HL-60/S4 (cell line): Measurements from ENCODE around the gene POLN.

Source experiments
- in situ Hi-C: fragments of 300-500 bp; cut with MboI; formaldehyde crosslinking; loops from 2 replicates; pipeline ENCODE4 v1.14.3; 2022; ENCODE audit warnings: low sequenced_read_pairs

POLN gene

GRCh38 chr4:2264481-2265041 is 22.6 kb upstream of the POLN start:
- in situ Hi-C loops = no loop called here

DNA sequence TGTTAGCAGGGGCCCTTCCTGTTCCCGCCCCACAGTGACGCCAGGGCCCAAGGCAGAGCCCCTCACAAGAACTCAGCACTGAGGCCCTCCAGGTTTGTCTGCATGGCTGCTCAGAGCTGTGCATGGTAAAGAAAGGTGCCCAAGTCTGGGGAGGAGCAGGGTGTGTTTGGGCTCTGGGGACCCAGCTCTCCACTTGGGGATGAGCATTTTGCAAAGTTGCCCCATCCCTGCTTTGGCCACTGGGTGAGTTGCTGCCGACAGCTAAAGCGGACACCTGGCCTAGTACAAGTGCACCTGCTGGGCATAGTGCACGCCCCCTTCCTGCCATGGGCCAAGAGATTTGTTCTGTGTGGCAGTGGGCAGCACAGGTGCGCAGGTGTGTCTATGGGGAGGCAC is 22.0 kb upstream of the POLN start:
- in situ Hi-C loops = no loop called here

GRCh38 chr4:2262944-2263250 is 21.0 kb upstream of the POLN start:
- in situ Hi-C loops = no loop called here

DNA sequence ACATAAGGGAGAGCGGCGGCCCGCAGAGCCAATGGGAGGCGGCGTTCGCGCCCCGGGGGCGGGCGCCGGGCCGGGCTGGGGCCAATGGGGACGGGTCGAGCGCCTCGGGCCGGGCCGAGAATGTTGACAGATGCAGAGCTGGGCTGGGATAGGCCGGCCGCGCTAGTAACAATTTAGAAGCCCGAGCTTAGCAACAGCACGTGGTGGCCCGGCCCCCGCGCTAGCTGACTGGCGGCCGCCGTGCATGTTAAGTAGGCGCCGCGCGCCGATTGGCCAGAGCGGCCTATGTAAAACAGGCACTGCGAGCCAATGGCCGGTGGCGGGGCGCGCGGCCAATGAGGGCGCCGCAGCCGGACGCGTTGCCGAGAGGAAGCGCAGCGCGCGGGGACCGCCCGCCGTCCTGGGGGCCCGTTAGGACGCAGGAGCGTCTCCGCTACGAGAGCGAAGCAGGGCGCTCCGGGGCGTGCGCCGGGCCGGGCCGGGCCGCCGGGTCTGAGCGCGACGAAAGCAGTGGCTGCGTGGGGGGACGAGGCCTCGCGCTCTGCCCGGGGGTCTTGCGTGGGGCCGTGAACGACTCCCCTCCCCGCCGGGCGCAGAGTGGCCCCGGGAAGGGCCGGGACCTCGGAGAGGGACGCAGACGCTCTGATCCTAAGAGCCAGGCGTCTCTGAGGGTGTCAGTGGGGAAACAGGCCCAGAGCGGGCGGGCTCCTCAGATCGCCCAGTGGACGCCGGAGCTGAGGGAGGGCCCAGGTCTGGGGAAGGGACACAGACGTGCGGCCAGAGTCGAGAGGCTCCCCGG is 20.4 kb upstream of the POLN start:
- in situ Hi-C loops = no loop called here

- in situ Hi-C loops = no loop called here
Observed at GRCh38 chr4:2261853-2262144, 19.9 kb upstream of the POLN start, which contains the start of gene MXD4. Gene MXD4, minus strand, starts transcription at chr4:2262109. Its CDS starts 129 bp downstream, at chr4:2261980.

GRCh38 chr4:2261110-2261852 is 19.4 kb upstream of the POLN start:
- in situ Hi-C loops = no loop called here

- in situ Hi-C loops = no loop called here
Observed at GRCh38 chr4:2260344-2261109, 18.6 kb upstream of the POLN start.

- in situ Hi-C loops = no loop called here
Observed at GRCh38 chr4:2259541-2260343, 17.8 kb upstream of the POLN start.

DNA sequence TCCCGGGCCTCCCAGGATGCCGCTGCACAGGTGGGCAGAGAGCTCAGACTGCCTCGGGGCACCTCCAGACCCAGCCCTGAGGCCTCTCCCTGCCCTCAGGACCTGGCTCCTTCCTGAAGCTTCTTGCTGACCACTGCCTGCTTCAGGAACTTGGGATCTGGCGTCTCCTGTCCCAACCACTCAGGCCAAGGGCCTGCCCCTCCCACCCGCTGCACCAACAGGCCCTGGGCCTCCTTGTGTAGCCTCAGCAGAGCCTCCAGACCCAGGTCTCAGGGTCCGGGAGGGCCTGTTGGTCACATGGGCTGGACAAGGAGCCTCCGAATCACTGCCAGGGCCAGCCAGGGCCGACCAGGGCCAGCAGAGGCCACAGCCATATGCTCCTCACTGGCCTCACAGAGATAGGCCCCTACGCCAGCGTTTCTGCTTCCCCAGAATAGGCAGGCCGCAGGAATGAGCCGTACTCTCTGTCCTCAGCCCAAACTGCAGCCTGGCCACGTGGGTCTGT is 17.2 kb upstream of the POLN start:
- in situ Hi-C loops = no loop called here

GRCh38 chr4:2258091-2259035 is 16.4 kb upstream of the POLN start:
- in situ Hi-C loops = no loop called here

GRCh38 chr4:2257361-2258081 is 15.6 kb upstream of the POLN start:
- in situ Hi-C loops = no loop called here

- in situ Hi-C loops = no loop called here
Observed at GRCh38 chr4:2256781-2257191, 14.9 kb upstream of the POLN start.

DNA sequence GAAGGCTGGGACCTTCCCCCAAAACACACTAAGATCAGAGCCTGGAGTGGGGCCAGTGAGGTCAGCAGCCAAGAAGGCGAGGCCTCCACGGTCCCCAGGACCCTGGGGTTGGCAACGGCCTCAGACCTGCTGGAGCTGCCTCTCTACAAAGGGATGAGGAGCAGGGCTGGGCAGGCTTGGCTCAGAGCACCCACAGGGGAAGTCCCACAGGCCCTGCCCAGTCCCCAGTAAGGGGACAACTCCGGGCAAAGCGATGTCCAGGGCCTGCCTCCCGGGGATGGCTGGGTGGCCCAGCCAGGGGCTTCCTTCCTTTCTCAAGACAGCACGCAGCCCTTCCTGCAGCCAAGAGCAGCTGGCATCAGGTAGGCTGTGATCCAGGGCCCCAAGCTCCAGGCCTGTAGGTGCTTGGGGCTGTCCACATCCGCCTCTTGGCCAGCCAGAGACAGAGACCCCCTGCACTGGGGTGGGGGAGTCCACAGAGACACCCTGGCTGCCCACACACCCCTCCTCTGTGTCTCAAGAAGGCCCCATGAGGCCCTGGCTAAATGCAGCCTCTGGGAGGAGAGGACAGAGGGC is 14.3 kb upstream of the POLN start:
- in situ Hi-C loops = no loop called here

- in situ Hi-C loops = no loop called here
Observed at GRCh38 chr4:2255501-2256155, 13.7 kb upstream of the POLN start.

DNA sequence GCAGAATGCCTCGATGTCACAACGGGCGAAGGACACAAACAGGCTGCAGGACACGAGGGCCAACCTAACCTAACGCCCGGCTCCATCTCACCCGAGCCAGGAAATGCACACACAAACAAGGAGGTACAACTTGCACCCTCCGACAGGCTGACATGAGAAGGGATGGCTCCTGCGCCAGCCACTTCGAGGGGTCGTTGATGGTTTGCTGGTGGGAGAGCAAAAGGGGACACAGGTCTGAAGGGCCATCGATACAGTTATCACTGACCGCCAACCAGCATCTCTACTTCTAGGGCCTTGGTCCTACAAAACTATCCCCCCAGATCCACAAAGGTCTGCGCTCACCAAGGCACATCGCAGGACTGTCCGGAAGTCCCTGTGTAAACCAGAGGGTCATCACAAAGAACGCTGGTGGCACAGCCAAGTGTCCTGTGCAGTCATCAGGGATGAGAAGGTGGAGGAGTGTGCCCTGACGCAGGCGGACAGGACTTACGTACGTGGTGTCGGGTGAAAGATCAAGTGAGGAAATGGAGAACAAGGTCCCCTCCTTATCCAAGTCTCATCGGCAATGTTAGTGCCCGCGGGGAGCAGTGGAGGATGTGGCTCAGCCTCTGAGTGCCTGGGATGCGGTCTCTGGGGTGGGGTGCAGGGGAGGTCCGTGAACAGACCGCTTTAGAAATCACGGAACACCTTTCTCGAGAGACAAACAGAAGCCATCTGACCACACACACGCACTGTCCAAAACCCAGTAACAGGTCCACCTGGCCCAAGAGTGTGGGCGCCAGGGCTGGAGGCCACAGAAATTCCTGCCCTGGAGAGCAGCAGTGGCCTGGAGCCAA is 13.0 kb upstream of the POLN start:
- in situ Hi-C loops = no loop called here

DNA sequence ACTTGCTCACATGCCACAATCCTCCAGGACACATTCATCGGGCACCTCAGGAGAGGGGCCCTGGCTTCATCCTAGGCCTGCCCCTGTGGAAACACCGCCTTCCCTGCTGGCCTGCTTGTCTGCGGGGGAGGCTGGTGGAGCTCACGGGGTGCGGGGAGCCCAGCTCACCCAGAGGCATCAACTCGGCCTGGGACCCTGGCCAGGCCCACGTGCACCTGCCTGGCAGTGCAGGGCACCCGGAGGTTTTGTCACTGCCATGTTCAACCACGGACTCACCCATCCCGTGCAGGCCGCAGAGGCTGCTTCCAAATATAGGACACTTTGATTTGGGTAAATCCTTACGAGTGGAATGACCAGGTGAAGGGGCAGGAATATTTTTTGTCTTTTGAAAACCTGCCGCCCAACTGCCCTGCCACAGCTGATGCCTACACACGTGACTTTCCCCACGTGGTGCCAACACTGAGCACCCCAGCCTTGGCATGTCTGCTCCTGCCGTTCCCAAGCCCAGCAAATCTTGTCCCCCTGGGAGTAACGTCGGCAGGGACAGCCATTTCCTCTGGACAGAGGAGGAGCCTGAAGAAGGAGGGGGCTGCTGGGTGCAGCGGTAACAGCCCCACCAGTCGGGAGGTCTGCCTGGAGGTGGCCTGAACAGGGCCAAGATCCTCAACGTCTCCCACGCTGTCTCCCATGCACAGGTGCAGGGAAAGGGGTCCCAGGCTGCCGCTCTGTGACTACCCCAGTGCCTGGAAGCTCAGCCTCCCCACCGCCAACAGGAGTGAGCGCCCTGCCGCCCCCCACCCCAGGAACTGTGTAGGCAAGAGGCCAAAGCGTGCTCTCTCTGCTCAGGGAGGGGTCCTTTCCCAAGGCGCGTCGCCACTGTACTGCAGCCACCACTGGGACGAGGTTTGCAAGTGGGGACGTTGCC is 11.5 kb upstream of the POLN start:
- in situ Hi-C loops = no loop called here
